Activated B cell treated with CpG ODN at 0.5 μM for 24 hours (primary cell): ENCODE data around the gene KANK2. TPM values are rescaled to one million over a fixed set of nuclear protein-coding genes. Genes with fewer than 3 reads are reported as not detected.
A peak's percentile ranks its signal among the peaks of the same experiment; 100 is the strongest.

ENCODE experiments used
- ATAC-seq: fragments of 200-7000 bp; cut with Tn5 transposase; one replicate; pipeline ENCODE4 v1.10.0; 2021; ENCODE audit warnings: low read depth, mild to moderate bottlenecking, moderate library complexity
- CTCF ChIA-PET: fragments of 350-600 bp; sonication (Branson Sonifier 250); formaldehyde crosslinking; loops from one replicate; lab custom pipeline; 2021; ENCODE audit warnings: antibody characterized with exemption; lab: Charles Lee
- POLR2A ChIA-PET: fragments of 350-600 bp; sonication (Branson Sonifier 250); formaldehyde crosslinking; loops from one replicate; lab custom pipeline; 2021; ENCODE audit warnings: antibody characterized with exemption; lab: Charles Lee
- DNase-seq: peaks from one replicate; pipeline ENCODE4 v3.0.0; 2022
- H3K27ac Mint-ChIP-seq: one replicate; pipeline ENCODE4 v1.8.0; 2020; ENCODE audit warnings: mixed read lengths
- H3K27me3 Mint-ChIP-seq: one replicate; pipeline ENCODE4 v1.8.0; 2021; ENCODE audit warnings: mixed read lengths
- H3K36me3 Mint-ChIP-seq: one replicate; pipeline ENCODE4 v1.8.0; 2021; ENCODE audit warnings: low read depth, mixed read lengths
- H3K4me1 Mint-ChIP-seq: one replicate; pipeline ENCODE4 v1.8.0; 2021; ENCODE audit warnings: mixed read lengths
- H3K4me3 Mint-ChIP-seq: one replicate; pipeline ENCODE4 v1.8.0; 2020; ENCODE audit warnings: mild to moderate bottlenecking, mixed read lengths
- H3K9me3 Mint-ChIP-seq: one replicate; pipeline ENCODE4 v1.8.0; 2020; ENCODE audit warnings: mixed read lengths
- CTCF ChIP-seq: fragments of 200-600 bp; IDR thresholded peaks from one replicate; pipeline ENCODE4 v1.8.0; 2022; ENCODE audit warnings: antibody characterized with exemption, mild to moderate bottlenecking
- intact Hi-C: fragments of 100-400 bp; cut with micrococcal nuclease; formaldehyde crosslinking; loops from one replicate; pipeline ENCODE4 v1.15.1; 2024
- total RNA-seq: library from RNA; stranded (reverse); gene quantifications from 2 replicates; pipeline ENCODE4 v1.2.3, GENCODE V29; 2022

Gene KANK2
- total RNA-seq, 1 donor from 2014 or later: 3.3 TPM

GRCh38 chr19:11194656-11195558 lies 2.4 kb downstream of the KANK2 start:
- intact Hi-C loops: loop anchor here (5.0 kb wide), 1 partner anchor 38 kb away; the partner anchor contains the start of gene SPC24
- DNase-seq: no peak

GRCh38 chr19:11194173-11194572 lies 3.2 kb downstream of the KANK2 start:
- no peaks in the 10 kb centered on the region for H3K9me3 Mint-ChIP-seq
- intact Hi-C loops: no loop called here
- DNase-seq (no peak), ATAC-seq (no peak)
- no peak overlapping the region for H3K27ac Mint-ChIP-seq
- CTCF ChIA-PET: no interaction called here
- H3K4me3 Mint-ChIP-seq: no peak overlapping the region
- POLR2A ChIA-PET: no interaction called here
- no peaks in the 10 kb centered on the region for H3K36me3 Mint-ChIP-seq
- peaks cover 15% of the 10 kb centered on the region for H3K27me3 Mint-ChIP-seq
- peaks cover 25% of the 10 kb centered on the region for H3K4me1 Mint-ChIP-seq
- TF ChIP-seq CTCF: no peak

More at GRCh38 chr19:11194656-11195558, 2.4 kb downstream of the KANK2 start:
- no peak for TF ChIP-seq CTCF
- Mint-ChIP-seq H3K27ac (no peak overlapping the region), H3K4me1 (peaks cover 25% of the 10 kb centered on the region), H3K4me3 (no peak overlapping the region), H3K36me3 (no peaks in the 10 kb centered on the region), H3K9me3 (no peaks in the 10 kb centered on the region), H3K27me3 (peaks cover 15% of the 10 kb centered on the region)
- ChIA-PET POLR2A (interaction anchor here (0.6 kb wide), 1 partner anchor 145 kb away, joined by 5 read pairs; no protein-coding TSS in a partner anchor), CTCF (interaction anchor here (1.0 kb wide), 1 partner anchor 69 kb away, joined by 3 read pairs; no protein-coding TSS in a partner anchor)
- no peak for ATAC-seq

- no peak for DNase-seq
- ChIA-PET POLR2A (no interaction called here), CTCF (no interaction called here)
- no peak for TF ChIP-seq CTCF
- ATAC-seq: no peak
- H3K4me1 Mint-ChIP-seq: peaks cover 25% of the 10 kb centered on the region
- H3K4me3 Mint-ChIP-seq: no peak overlapping the region
- intact Hi-C loops: no loop called here
- no peaks in the 10 kb centered on the region for H3K36me3 Mint-ChIP-seq
- H3K9me3 Mint-ChIP-seq: no peaks in the 10 kb centered on the region
- H3K27ac Mint-ChIP-seq: no peak overlapping the region
- H3K27me3 Mint-ChIP-seq: peaks cover 15% of the 10 kb centered on the region
Observed at GRCh38 chr19:11192957-11193939, 4.1 kb downstream of the KANK2 start.

GRCh38 chr19:11191934-11192333 lies 5.4 kb downstream of the KANK2 start:
- intact Hi-C loops: no loop called here
- ATAC-seq (peak; percentile 48), DNase-seq (no peak)
- H3K36me3 Mint-ChIP-seq: no peaks in the 10 kb centered on the region
- H3K4me3 Mint-ChIP-seq: no peak overlapping the region
- peaks cover 20% of the 10 kb centered on the region for H3K4me1 Mint-ChIP-seq
- no peak for TF ChIP-seq CTCF
- H3K9me3 Mint-ChIP-seq: no peaks in the 10 kb centered on the region
- ChIA-PET POLR2A (interaction anchor here (0.6 kb wide), 1 partner anchor 8 kb away, joined by 6 read pairs; no protein-coding TSS in a partner anchor), CTCF (no interaction called here)
- H3K27ac Mint-ChIP-seq: no peak overlapping the region
- peaks cover 15% of the 10 kb centered on the region for H3K27me3 Mint-ChIP-seq
